HepG2 (cell line): ENCODE results near the gene LSS. TPM values are rescaled to one million over a fixed set of nuclear protein-coding genes. Genes with fewer than 3 reads are reported as not detected.

Experiments used
- ATAC-seq: fragments of 200-7000 bp; cut with Tn5 transposase; 3 replicates; pipeline ENCODE4 v1.9.1; 2020; ENCODE audit warnings: mild to moderate bottlenecking, moderate library complexity
- BruUV-seq: library from RNA; stranded (reverse); fragments of 400-500 nt; replicated peaks from 2 replicates; lab custom pipeline; 2021; lab: Mats Ljungman, UMichigan
- CTCF ChIA-PET: fragments of 300-600 bp; formaldehyde crosslinking; extraction: SDS; loops from one replicate; lab custom pipeline; 2021; ENCODE audit warnings: low total read pairs, inconsistent platforms, low intra/inter-chr PET ratio; lab: Yijun Ruan, JAX
- POLR2A ChIA-PET: fragments of 350-600 bp; sonication (Branson Sonifier 250); formaldehyde crosslinking; loops from one replicate; lab custom pipeline; 2020; ENCODE audit warnings: antibody characterized with exemption, inconsistent platforms; lab: Yijun Ruan, JAX
- DNase-seq: peaks from one replicate; pipeline ENCODE4 v3.0.0-alpha.2; 2015; ENCODE audit warnings: low spot score
- FAIRE-seq: peaks from 3 replicates; lab custom pipeline; 2011; peaks lifted over from hg19 to GRCh38; lab: Jason Lieb, UNC
- H2AFZ ChIP-seq: one replicate; pipeline ENCODE4 v1.6.1; 2011; ENCODE audit warnings: low read length, inconsistent platforms
- H3K27ac ChIP-seq: fragments of 300-600 bp; 3 replicates; pipeline ENCODE4 v1.8.0; 2011; ENCODE audit warnings: mixed run types, mild to moderate bottlenecking, mixed read lengths, low read length, inconsistent platforms; ENCODE audit not compliant: insufficient read depth; ENCODE audit errors: extremely low read length
- H3K27me3 ChIP-seq, 2 experiments: fragments of 200-600 bp in 1 of 2; 2 replicates in 1 of 2; 3 replicates in 1 of 2; pipeline versions ENCODE4 v1.6.0 to v1.8.0; 2011; ENCODE audit warnings: low read length in 2 of 2, mild to moderate bottlenecking in 2 of 2, moderate library complexity in 2 of 2, inconsistent platforms in 1 of 2; ENCODE audit not compliant: insufficient read depth in 2 of 2, control insufficient read depth in 1 of 2
- H3K36me3 ChIP-seq, 2 experiments: fragments of 200-600 bp in 1 of 2; replicated peaks in 1 of 2; 2 replicates in 1 of 2; 3 replicates in 1 of 2; pipeline versions ENCODE4 v1.5.1 to v1.8.0; 2011; ENCODE audit warnings: low read length in 2 of 2, inconsistent platforms in 1 of 2; ENCODE audit not compliant: insufficient read depth in 2 of 2, control insufficient read depth in 1 of 2
- H3K4me1 ChIP-seq: 2 replicates; pipeline ENCODE4 v1.5.1; 2012; ENCODE audit warnings: low read length, inconsistent platforms; ENCODE audit not compliant: insufficient read depth
- H3K4me2 ChIP-seq: 2 replicates; pipeline ENCODE4 v1.6.0; 2011; ENCODE audit warnings: low read depth, low read length, inconsistent platforms
- H3K4me3 ChIP-seq, 3 experiments: fragments of 200-600 bp in 1 of 3; sonication (generic), shearing (Covaris generic) in 1 of 3; replicated peaks in 1 of 3; 2 replicates each; pipeline ENCODE4 v1.5.1; 2011 to 2016; ENCODE audit warnings: low read length in 3 of 3, inconsistent platforms in 2 of 3, low read depth in 2 of 3, mild to moderate bottlenecking in 2 of 3, control low read depth in 1 of 3, mixed read lengths in 1 of 3; ENCODE audit not compliant: insufficient read depth in 1 of 3
- H3K79me2 ChIP-seq: one replicate; pipeline ENCODE4 v1.6.1; 2011; ENCODE audit warnings: low read length, inconsistent platforms; ENCODE audit not compliant: insufficient read depth
- H3K9ac ChIP-seq: 2 replicates; pipeline ENCODE4 v1.6.0; 2011; ENCODE audit warnings: mild to moderate bottlenecking, low read depth, low read length, inconsistent platforms; ENCODE audit not compliant: insufficient read depth
- H3K9me3 ChIP-seq: 2 replicates; pipeline ENCODE4 v1.5.1; 2012; ENCODE audit warnings: mild to moderate bottlenecking, low read length
- H4K20me1 ChIP-seq: 2 replicates; pipeline ENCODE4 v1.6.0; 2011; ENCODE audit warnings: inconsistent platforms, mild to moderate bottlenecking, low read length, moderate library complexity; ENCODE audit not compliant: insufficient read depth
- BRCA1 ChIP-seq: sonication (generic); formaldehyde crosslinking; IDR thresholded peaks from 2 replicates; pipeline ENCODE4 v1.4.0; 2020; ENCODE audit warnings: missing genetic modification reagents
- CENPT ChIP-seq: sonication (generic); formaldehyde crosslinking; IDR thresholded peaks from 2 replicates; pipeline ENCODE4 v1.8.0; 2022; ENCODE audit warnings: low read depth, mild to moderate bottlenecking, moderate library complexity, missing genetic modification reagents
- NR2F6 ChIP-seq, 2 experiments: IDR thresholded peaks; 2 replicates each; pipeline ENCODE4 v1.6.1; 2016; ENCODE audit warnings: antibody characterized with exemption in 1 of 2, mild to moderate bottlenecking in 1 of 2
- PRDM4 ChIP-seq: sonication (generic); formaldehyde crosslinking; IDR thresholded peaks from 2 replicates; pipeline ENCODE4 v1.9.0; 2021; ENCODE audit warnings: missing genetic modification reagents, borderline replicate concordance
- RARG ChIP-seq: sonication (generic); formaldehyde crosslinking; IDR thresholded peaks from 2 replicates; pipeline ENCODE4 v1.4.0; 2020; ENCODE audit warnings: low read depth, mild to moderate bottlenecking, missing genetic modification reagents
- SIN3A ChIP-seq: IDR thresholded peaks from 2 replicates; pipeline ENCODE4 v1.6.1; 2011; ENCODE audit warnings: low read depth, mild to moderate bottlenecking, control low read depth, low read length, borderline replicate concordance
- SMARCE1 ChIP-seq: fragments of 450-650 bp; IDR thresholded peaks from 2 replicates; pipeline ENCODE4 v1.6.1; 2017; ENCODE audit warnings: borderline replicate concordance
- TP53 ChIP-seq: sonication (generic); formaldehyde crosslinking; conservative IDR thresholded peaks from 2 replicates; pipeline ENCODE4 v1.4.0; 2020; ENCODE audit warnings: missing genetic modification reagents
- ZNF253 ChIP-seq: sonication (generic); formaldehyde crosslinking; IDR thresholded peaks from 2 replicates; pipeline ENCODE4 v1.8.0; 2022; ENCODE audit warnings: mild to moderate bottlenecking, missing genetic modification reagents, borderline replicate concordance
- ZNF292 ChIP-seq: sonication (generic); formaldehyde crosslinking; IDR thresholded peaks from 2 replicates; pipeline ENCODE4 v1.8.1; 2022; ENCODE audit warnings: mild to moderate bottlenecking, low read depth, missing genetic modification reagents, borderline replicate concordance
- ZNF335 ChIP-seq: sonication (generic); formaldehyde crosslinking; IDR thresholded peaks from 2 replicates; pipeline ENCODE4 v1.4.0; 2020; ENCODE audit warnings: missing genetic modification reagents
- ZNF607 ChIP-seq: sonication (generic); formaldehyde crosslinking; IDR thresholded peaks from 2 replicates; pipeline ENCODE4 v1.5.1; 2020; ENCODE audit warnings: missing genetic modification reagents, mild to moderate bottlenecking, borderline replicate concordance
- ZNF776 ChIP-seq: sonication (generic); formaldehyde crosslinking; IDR thresholded peaks from 2 replicates; pipeline ENCODE4 v1.4.0; 2020; ENCODE audit warnings: mild to moderate bottlenecking, missing genetic modification reagents
- WGBS: methylation state at CpG from one replicate; pipeline ENCODE4 v1.1.6; 2017; ENCODE audit warnings: low lambda C conversion rate; 5-methylcytosine and 5-hydroxymethylcytosine counted together
- in situ Hi-C: cut with HindIII; loops from 2 replicates; pipeline ENCODE4 v1.10.0; 2017; ENCODE audit warnings: low pct_unique_long_range_greater_than_20kb; ENCODE audit not compliant: extremely low pct_ligation_motif_present
- intact Hi-C: fragments of 100-400 bp; cut with micrococcal nuclease; formaldehyde crosslinking; loops from one replicate; pipeline ENCODE4 v1.10.0; 2022; ENCODE audit not compliant: unreplicated experiment
- polyA plus RNA-seq, 8 experiments: library from polyadenylated mRNA; depleted of rRNA in 3 of 8; stranded (reverse) in 7 of 8; unstranded in 1 of 8; fragments of >200 nt; fragmentation: Illumina TruSeq in 4 of 8; extraction: Trizol in 4 of 8; gene quantifications; 2 replicates each; pipeline versions ENCODE4 v1.2.1 to v1.2.3, GENCODE V29; 2011 to 2016; ENCODE audit warnings: low read depth in 4 of 8, missing spikeins in 1 of 8, mixed read lengths in 1 of 8; ENCODE audit not compliant: insufficient read depth in 1 of 8
- total RNA-seq, 5 experiments: library from RNA; depleted of rRNA; stranded (reverse); fragments of >200 nt; fragmentation: Illumina TruSeq; extraction: Trizol; gene quantifications; 2 replicates each; pipeline ENCODE4 v1.2.3, GENCODE V29; 2016; ENCODE audit warnings: low read depth in 1 of 5
- TF ChIP-seq, protein P1 (sequence below): sonication (generic); formaldehyde crosslinking; IDR thresholded peaks from 2 replicates; pipeline ENCODE4 v1.8.1; 2023; ENCODE audit warnings: mild to moderate bottlenecking, missing genetic modification reagents
- TF ChIP-seq, protein P2 (sequence below): fragments of 450-650 bp; IDR thresholded peaks from 2 replicates; pipeline ENCODE4 v1.6.1; 2017
- TF ChIP-seq, protein P3 (sequence below): IDR thresholded peaks from 2 replicates; pipeline ENCODE4 v1.6.1; 2016; ENCODE audit warnings: mild to moderate bottlenecking, missing biosample characterization, missing genetic modification reagents

LSS gene
- total and polyA plus RNA-seq, 2 of the 13 experiments (the other 11 are each of a cell fraction or from before 2014, with no cell fraction given): 72.6 to 113 TPM

DNA sequence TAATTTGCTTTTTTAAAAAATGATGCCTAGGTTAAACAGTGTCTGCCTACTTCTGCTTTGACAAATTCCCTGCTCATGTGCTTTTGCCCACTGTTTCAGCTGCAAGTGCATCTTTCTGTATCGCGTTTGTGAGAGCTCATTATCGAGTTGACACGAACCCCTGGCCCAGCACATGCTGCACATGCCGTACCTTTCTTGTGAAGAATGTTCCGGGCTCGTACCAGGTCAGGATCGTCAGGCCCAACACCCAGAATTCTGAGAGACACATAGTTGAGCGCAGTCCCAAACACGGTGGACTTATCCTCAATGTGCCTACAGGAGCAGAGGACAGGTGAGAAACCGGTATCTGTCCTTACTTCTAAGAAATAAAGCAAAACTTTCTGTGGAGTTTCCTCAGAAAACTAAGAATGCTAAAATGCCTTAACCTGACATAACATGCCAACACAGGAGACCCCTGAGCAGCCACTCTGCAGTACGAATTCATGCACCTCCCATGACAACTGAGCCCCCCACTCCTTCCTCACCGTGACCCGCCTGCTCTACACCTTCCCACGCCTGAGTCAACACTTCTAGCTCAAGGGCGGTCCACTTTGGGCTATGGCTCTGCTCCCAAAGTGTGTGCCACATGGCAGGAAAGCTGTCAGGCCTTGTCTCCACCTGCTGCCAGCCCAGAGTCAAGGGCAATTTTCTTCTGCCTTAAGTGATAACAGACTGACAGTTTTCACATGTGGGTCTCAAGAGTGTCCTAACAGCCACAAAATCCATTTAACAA, 6.7 kb downstream of the LSS start:
- H3K9me3 ChIP-seq: no peaks in the 10 kb centered on the region
- no peak for DNase-seq
- ChIA-PET POLR2A (no interaction called here), CTCF (no interaction called here)
- no TSS peak for BruUV-seq
- intact Hi-C loops: loop anchor here (10.0 kb wide), 1 partner anchor 63 kb away; the partner anchor contains the start of genes MCM3AP and YBEY
- peaks cover 29% of the 10 kb centered on the region for H4K20me1 ChIP-seq
- H3K9ac ChIP-seq: no peak overlapping the region
- no peak overlapping the region for H3K4me2 ChIP-seq
- H3K36me3 ChIP-seq: peaks cover 10 to 51% of the 10 kb centered on the region in 2 experiments
- in situ Hi-C loops: no loop called here
- H2AFZ ChIP-seq: no peak overlapping the region
- no peak for FAIRE-seq
- ATAC-seq: no peak
- H3K4me3 ChIP-seq: no peak overlapping the region
- TF ChIP-seq, protein P1, sequence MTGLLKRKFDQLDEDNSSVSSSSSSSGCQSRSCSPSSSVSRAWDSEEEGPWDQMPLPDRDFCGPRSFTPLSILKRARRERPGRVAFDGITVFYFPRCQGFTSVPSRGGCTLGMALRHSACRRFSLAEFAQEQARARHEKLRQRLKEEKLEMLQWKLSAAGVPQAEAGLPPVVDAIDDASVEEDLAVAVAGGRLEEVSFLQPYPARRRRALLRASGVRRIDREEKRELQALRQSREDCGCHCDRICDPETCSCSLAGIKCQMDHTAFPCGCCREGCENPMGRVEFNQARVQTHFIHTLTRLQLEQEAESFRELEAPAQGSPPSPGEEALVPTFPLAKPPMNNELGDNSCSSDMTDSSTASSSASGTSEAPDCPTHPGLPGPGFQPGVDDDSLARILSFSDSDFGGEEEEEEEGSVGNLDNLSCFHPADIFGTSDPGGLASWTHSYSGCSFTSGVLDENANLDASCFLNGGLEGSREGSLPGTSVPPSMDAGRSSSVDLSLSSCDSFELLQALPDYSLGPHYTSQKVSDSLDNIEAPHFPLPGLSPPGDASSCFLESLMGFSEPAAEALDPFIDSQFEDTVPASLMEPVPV (CRISPR knock-in tag): no peak
- TF ChIP-seq ZNF607 (CRISPR knock-in tag) (no peak), NR2F6 (IDR thresholded peaks at IDR 0.05) (no peak), NR2F6 (CRISPR knock-in tag; IDR thresholded peaks at IDR 0.05) (no peak), SMARCE1 (no peak), ZNF253 (CRISPR knock-in tag) (no peak), ZNF776 (CRISPR knock-in tag) (no peak), BRCA1 (CRISPR knock-in tag) (no peak), CENPT (CRISPR knock-in tag) (no peak), PRDM4 (CRISPR knock-in tag) (no peak), SIN3A (no peak), ZNF292 (no peak), TP53 (CRISPR knock-in tag) (no peak), RARG (CRISPR knock-in tag) (no peak), ZNF335 (no peak)
- TF ChIP-seq, protein P2, sequence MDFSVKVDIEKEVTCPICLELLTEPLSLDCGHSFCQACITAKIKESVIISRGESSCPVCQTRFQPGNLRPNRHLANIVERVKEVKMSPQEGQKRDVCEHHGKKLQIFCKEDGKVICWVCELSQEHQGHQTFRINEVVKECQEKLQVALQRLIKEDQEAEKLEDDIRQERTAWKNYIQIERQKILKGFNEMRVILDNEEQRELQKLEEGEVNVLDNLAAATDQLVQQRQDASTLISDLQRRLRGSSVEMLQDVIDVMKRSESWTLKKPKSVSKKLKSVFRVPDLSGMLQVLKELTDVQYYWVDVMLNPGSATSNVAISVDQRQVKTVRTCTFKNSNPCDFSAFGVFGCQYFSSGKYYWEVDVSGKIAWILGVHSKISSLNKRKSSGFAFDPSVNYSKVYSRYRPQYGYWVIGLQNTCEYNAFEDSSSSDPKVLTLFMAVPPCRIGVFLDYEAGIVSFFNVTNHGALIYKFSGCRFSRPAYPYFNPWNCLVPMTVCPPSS: no peak
- TF ChIP-seq, protein P3, sequence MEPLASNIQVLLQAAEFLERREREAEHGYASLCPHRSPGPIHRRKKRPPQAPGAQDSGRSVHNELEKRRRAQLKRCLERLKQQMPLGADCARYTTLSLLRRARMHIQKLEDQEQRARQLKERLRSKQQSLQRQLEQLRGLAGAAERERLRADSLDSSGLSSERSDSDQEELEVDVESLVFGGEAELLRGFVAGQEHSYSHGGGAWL (CRISPR knock-in tag): no peak
- H3K27ac ChIP-seq: no peak overlapping the region
- peaks cover 28% of the 10 kb centered on the region for H3K4me1 ChIP-seq
- 96% methylated on average over 16 of the region's 16 CpGs for WGBS
- H3K27me3 ChIP-seq: no peaks in the 10 kb centered on the region
- peaks cover 67% of the 10 kb centered on the region for H3K79me2 ChIP-seq
